ENCODE data around the gene CREM. TPM values are rescaled to one million over a fixed set of nuclear protein-coding genes. Genes with fewer than 3 reads are reported as not detected.

The CREM gene
- total RNA-seq, 1 donor from 2014 or later, result 78.4 TPM

DNA sequence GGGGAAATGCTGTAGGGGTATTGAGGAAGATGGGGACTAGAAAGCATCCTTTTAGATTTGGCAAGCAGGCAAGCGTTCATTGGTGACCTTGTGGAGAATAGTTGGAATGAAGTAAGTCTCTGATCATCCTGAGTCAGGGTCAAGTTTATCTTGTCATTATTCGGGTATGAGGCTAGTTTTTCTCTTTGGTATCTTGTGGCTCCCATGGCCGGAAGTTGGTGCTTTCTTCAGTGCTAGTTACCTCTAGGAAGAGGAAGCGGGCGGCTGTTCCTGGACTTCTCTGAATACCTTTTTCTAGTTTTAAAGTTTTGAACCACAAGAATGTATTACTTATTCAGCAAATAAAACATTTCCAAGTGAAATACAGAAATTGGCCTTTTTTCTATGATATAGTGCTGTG is 9.2 kb downstream of the CREM start:
- no peak for DNase-seq (ENCODE audit: low read depth in 2 of 2)

DNA sequence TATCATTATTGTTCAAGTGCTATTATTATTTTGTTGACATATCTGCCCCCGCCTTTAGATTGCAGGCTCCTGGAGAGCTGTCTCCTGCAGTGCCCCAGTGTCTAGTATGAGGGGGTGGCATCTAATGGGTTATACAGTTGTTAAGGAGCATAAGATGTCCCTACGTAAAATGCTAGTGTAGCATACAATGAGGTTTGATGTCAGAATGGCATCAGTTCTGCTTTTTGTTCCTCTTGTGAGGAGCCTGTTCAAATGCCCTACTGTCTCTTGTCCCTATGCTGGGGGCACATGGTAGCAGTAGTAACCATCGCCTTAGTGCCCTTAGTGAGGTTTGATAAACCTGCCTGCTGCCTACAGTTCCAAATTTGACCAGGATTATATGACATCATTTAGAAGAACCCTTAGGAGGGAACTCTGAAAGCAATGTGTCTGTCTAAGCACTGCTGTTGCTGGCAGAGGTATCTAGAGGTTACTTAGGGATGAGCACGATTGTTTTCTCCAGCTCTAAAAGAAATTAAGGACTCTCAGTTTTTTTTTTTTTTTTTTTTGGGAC is 9.7 kb downstream of the CREM start:
- DNase-seq (ENCODE audit: low read depth in 2 of 2), result no peak

DNA sequence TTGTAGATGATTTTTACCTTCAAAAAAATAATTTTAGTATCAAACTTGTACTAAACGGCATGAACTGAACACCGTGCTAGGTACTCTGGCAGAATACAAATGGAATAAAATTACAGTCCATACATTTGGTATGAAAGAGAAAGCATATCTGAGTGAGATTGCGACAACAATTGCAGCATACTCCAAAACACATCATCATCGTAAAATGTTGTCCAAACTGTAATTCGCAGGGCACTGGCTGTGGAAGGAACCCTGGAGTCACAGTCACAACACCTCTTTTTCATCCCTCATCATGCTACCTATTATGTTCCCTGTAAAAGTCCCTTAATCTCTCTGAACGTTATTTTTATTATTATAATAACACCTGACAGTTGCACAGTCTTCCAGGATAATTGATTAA is 13.5 kb downstream of the CREM start:
- no peak for DNase-seq (ENCODE audit: low read depth in 2 of 2)

DNA sequence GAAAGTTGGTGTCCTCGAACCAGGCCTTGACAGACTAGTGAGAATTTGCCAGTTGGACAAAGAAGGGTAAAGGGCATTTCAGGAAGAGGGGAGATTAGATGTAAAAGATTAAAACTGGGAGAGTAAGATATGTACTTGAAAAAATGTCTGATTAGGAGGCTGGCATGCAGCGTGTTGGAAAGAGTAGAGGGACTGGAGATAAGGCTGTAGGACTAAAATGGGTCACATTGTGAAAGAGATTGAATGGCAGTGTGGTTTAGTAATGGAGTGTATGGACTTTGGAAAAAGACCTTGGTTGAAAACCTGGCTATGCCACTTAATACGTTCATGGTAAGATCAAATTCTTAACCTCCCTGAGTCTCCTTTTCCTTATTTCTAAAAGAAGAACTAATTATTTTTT is 14.1 kb downstream of the CREM start:
- DNase-seq (ENCODE audit: low read depth in 2 of 2), result no peak

DNA sequence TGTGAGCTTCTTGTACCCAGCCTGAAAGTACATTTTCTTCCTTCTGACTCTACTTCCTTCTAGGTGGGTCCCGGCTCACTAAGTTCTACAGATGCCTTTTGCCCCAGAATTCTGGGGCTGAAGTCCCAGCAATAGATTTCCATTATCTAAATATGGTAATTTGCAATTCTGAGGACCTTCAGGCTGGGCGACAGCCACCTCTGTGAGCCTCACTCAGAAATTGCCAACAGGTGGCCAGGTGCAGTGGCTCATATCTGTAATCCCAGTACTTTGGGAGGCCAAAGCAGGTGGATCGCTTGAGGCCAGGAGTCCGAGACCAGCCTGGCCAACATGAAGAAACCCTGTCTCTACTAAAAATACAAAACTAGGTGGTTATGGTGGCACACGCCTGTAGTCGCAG is 23.7 kb downstream of the CREM start:
- no peak for DNase-seq (ENCODE audit: low read depth in 2 of 2)

DNA sequence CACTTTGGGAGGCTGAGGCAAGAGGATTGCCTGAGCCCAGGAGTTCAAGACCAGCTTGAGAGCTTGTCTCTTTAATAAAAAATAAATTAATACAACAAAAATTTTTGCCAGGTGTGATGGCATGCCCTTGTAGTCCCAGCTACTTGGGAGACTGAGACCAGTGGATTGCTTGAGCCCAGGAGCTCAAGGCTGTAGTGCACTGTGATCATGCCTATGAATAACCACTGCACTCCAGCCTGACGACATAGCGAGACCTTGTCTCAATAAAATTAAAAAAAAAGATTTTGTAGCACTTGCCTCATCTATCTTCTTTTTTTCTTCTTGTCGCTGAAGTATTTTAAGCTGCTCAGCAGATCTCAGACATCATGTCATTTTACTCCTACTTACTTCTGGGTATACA is 26.3 kb downstream of the CREM start:
- no peak for DNase-seq (ENCODE audit: low read depth in 2 of 2)

DNA sequence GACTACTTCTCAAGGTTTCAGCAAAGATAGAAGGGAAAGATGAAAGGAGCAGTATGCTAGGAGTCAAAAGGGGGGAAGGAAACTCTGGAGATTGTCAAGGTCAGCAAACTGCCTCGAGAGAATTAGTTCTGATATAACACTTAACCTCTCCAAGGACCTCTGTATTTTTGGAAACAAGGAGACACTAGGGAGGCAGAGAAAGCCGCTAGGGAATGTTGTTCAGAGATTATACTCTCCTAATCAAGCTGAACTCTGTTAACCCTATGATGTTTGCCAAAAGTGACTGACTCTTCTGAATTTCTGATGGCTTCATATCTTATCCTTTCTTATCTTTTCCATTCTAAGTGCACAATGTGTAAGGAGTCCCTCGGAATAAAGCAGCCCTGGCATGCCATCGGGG is 27.1 kb downstream of the CREM start:
- DNase-seq (ENCODE audit: low read depth in 2 of 2), result no peak

DNA sequence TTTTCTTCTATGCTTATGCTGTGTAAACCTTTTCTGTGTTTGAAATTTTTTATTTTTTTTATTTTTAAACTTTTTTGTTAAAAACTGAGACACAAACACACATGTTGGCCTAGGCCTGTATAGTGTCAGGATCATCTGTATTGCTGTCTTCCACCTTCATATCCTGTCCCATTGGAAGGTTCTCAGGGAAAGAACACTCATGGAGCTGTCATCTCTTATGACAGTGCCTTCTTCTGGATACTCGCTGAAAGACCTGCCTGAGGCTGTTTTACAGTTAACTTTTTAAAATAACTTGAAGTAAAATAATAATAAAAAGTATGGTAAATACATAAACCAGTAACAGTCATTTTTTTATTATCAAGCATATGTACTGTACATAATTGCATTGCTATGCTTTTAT is 34.1 kb downstream of the CREM start:
- DNase-seq (ENCODE audit: low read depth in 2 of 2), result no peak

DNA sequence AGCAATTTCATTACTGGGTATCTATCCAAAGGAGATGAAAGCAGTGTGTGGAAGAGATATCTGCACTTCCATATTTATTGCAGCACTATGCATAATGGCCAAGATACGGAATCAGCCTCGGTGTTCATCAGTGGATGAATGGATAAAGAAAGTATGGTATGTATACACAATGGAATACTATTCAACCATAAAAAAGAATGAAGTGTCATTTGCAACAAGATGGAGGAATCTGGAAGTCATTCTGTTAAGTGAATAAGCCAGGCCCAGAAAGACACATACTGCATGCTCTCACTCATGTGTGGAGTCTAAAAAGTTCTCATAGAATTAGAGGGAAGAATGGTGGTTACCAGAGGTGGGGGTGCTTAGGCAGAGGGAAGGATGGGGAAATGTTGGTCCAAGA is 35.3 kb downstream of the CREM start:
- no peak for DNase-seq (ENCODE audit: low read depth in 2 of 2)

DNA sequence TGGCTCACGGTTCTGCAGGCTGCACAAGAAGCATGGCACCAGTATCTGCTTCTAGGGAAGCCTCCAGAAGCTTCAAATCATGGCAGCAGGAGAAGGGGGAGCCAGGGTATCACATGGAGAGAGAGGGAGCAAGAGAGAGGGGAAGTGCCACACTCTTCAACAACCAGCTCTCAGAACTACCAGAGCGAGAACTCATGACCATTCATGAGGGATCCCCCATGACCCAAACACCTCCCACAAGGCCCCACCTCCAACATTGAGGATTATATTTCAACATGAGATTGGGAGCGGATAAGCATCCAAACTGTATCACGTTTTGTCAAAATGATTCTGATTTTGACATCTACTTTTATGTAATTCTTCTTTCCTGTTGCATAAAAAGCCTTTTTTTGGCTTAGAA is 38.5 kb downstream of the CREM start:
- DNase-seq (ENCODE audit: low read depth in 2 of 2), result no peak

DNA sequence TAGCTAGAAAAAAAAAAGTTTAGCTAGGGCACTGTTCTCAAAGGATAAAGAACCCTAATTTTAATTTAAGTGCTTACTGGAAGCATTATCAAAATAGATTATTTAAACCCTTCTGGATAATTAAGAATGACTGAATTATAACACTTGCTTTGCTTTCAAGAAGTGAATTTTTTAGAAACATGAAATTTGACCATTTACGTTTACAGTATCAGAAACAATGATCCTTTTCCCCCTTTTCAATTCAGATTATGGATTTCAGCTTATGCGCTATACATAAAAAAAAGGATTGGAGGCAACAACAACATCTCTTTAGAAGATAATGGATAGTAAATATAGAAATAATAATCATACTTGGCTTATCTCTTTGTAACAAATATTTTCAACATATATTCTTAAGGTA is 39.2 kb downstream of the CREM start:
- DNase-seq (ENCODE audit: low read depth in 2 of 2), result no peak

DNA sequence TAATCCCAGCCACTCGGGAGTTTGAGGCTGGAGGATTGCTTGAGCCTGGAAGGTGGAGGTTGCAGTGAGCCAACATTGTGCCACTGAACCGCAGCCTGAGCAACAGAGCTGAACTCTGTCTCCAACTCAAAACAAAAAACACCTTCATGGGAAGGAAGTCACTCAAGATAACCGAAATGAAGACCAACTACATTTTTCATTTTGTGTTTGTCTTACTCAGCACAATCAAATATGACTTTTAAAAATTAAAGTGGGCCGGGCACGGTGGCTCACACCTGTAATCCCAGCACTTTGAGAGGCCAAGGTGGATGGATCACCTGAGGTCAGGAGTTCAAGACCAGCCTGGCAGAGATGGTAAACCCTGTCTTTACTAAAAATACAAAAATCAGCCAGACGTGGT is 40.0 kb downstream of the CREM start:
- DNase-seq (ENCODE audit: low read depth in 2 of 2), result no peak

DNA sequence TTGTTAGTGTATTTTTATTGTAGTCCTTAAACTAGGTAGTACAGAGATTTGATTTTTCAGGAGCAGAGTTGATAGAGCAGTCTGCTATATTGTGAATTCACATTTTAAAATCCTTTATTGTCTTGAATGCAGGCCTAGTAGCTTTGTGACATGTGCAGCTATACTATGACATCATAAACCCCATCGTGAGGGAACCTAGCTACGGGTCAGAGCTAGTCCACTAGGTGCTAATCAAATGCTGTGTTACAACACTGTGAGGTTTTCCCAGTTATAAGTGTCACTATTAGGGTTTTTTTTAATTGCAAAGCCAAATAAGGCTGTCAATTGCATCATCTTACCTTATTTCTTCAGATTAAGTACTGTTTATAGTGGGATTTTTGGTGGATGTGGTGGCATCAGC is 40.7 kb downstream of the CREM start:
- no peak for DNase-seq (ENCODE audit: low read depth in 2 of 2)

DNA sequence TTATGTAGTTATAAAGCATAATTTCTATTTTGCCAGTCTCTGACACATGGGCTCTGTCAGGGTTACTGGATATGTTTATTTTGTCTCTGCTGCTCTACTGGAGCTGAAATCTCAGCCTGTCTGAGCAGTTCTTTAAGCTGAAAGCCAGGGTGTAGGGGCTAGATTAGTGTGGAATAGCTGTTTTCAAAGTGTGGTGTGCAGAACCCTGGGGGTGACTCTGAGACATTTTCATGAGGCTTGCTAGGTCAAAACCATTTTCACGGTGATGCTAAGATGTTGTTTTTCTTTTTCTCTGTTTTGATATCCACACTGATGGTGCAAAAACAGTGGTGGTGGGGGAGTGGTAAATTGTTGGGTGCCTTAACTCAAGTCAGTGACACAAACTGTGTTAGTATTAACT is 45.5 kb downstream of the CREM start:
- DNase-seq (ENCODE audit: low read depth in 2 of 2), result no peak

DNA sequence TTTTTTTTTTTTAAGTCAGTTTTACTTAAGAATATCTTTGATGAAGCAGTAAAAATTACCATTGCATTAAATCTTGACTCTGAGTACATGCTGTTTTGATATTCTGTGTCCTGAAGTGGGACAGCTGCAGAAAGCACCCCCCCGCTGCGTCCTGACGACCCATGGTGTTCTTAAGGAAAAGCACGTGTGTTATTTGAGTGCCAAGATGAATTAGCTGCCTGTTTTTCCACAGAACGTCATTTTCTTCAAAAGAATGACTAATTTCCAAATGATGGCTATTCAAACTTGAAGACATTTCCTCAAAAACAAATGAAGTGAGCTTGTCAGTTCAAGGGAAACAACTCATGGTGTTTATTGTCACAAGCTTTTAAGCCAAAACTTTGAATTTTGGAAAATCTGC is 45.9 kb downstream of the CREM start:
- DNase-seq (ENCODE audit: low read depth in 2 of 2), result peak in 1 of 2 donors; percentile 95

DNA sequence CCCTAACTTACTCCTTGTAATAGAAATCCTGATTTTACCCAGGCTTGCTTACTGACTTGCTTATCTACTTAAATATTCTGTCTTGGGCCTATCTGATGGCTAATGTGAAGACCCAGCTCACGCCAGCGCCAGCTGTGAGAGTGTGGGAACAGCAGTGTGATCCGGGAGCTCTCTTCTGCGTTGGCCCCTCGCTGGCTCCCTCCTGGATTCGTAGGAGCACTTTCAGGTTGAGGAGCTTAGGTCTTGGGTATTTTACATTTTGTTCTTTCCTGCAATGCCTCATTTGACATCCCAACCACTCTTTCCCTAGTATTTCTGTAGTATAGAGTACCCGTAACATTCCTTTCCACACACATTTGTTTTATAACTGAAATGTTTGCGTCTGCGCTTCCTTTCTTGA is 51.7 kb downstream of the CREM start:
- DNase-seq (ENCODE audit: low read depth in 2 of 2), result no peak

DNA sequence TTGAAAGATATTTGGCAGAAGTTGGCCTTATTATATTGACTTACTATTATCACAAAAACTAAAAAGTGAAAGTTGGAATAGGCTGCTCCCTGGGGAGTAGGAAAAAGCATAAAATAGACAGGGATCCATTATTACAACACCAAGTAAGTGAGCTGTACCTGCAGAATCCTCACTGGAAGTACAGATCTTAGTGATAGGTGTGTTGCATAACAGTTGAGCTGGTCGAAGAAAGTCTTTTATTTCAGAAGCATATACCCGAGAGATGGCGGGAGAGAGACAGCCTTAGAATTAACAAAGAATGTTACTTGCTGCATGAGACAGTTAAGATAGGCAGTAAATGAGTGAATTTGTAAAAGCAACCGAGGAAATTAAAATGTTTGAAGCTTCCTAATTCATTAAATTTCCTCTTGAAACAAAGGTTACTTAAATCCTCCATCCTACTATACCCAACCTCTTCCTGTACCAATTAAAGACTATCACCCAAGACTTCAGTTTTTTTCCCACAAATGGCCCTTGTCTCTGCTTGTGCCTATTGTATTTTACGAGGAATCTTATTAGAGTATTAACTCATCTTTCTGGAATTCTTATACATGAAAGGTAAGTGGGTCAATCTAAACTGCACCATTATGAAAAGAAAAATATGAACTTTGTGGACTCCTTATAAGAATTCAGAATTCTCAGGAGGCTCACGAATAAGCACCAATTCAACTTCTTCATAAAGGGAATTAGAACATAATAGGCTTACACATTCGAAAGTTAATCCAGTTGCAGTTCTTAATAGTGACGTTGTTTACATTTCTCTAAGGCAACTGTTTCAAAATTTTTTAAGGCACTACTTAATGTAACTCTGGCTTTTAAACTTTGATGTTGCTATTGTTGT is 56.2 kb downstream of the CREM start:
- no peak for DNase-seq (ENCODE audit: low read depth in 2 of 2)

DNA sequence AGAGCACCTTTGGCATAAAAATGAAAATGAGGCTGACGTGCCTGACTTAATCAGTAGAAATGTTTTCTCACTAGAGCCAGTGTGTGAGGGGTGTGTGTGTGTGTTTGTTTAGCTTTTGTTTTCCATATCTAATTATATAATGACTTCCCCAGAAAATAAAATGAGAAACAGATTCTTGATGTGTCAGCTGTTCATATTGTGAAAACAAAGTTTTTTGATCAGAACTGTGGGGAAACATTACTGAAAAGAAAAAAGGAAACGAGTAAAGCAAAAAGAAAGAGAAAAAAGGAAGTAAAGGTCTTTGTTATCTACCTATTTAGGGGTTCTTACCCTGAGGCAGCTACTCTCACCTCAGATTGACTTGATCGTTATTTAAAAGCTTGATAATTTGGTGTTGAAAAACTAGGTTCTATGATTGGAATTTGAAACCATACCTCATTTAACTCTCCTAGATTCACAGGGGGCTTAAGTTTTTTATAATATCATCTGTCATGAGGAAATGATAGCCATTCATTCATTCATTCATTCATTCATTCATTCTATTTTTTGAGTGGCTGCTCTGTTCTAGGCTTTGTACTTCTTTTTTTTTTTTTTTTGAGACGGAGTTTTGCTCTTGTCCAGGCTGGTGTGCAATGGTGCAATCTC is 58.0 kb downstream of the CREM start:
- DNase-seq (ENCODE audit: low read depth in 2 of 2), result no peak

DNA sequence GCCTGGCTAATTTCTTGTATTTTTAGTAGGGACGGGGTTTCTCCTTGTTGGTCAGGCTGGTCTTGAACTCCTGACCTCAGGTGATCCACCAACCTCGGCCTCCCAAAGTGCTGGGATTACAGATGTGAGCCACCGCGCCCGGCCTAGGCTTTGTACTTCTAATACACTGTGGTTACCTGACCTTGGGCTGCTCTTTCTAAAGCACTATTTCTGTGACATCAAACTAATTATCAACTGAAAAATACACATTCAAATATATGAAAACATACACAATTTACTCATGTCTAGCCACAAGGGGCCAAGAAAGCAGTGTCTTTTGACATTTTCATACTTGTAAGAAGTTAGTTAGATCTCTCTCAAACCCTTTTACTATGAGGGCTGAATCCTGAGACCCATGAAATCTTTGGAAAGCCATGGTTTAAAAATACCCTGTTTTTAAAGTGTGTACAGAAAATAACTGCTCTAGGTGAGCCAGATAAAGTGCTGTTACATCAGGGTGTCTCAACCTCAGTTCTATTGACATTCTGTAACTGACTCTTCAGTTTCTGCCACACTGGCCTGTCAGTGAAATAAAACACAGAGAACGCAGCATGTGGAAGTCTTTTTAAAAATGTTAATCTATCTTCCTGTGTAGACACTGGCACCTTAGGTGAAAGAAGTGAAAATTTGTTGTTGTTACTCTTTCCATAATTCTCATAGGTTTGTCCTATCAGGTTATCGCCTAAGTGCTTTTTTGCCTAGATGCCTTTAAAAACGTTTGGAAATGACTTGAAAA is 58.8 kb downstream of the CREM start:
- DNase-seq (ENCODE audit: low read depth in 2 of 2), result no peak

DNA sequence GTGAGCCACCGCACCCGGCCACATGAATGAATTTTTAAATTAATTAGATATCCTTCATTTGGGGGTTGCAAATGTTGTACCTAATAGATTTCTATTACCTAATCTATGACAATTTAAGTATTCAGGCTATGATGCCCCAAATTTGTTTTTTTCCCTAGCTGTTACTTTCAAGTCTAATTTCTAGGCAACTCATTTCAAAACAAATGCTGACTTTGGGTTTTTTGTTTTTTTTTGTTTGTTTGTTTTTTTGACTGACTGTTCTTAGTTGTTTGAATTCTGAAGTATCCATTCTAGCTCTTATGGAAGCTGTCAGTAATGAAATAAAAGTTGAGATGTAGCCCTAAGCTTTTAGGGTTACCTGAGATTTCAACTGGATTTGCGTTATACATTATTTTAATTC is 62.3 kb downstream of the CREM start:
- no peak for DNase-seq (ENCODE audit: low read depth in 2 of 2)

DNA sequence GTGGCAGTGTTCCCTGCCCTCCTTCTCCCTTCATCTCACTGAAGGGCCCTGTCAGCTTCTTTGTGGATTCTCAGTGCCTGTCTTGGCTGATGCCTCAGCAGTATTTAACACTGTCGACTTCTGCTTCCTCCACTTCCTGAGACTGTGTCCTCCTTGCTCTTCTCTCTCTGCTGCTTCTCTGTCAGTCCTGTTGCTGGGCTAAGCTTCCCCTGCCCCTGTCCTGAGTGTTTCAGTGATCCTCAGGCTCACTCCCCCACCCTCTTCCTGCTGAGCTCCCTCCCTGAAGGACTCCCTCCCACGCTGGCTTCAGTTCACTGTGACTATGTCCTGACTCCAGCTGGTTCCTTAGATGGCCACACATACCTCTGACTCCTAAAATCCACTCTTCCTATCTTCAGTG is 64.9 kb downstream of the CREM start:
- peak in 1 of 2 donors; percentile 53 for DNase-seq (ENCODE audit: low read depth in 2 of 2)

DNA sequence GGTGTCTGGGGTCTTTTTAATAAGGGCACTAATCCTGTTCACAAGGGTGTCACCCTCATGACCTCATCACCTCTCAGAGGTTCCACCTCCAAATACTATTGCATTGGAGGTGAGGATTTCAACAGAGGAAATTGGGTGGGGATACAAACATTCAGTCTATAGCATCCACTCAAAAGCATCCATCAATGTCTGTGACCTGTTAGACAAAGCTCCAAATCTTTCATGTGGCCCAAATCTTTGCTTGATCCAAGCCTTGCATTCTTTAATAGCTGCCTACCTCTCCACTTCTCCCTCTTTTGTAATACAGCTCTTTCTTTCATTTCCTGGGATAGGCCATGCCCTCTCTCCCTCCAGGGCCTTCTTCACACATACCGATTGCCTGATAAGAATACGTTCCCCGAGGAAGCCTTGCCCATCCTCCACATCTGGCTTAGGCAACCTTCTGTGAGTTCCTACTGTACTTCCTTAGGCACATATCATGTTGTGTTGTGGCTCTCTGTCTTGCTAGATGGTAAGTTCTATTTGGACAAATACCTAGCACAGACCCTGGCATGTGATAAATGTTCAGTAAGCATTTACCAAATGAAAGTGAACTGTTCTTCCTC is 66.1 kb downstream of the CREM start:
- no peak for DNase-seq (ENCODE audit: low read depth in 2 of 2)
